ENCODE data around the gene ZFYVE28.

ZFYVE28 gene

DNA sequence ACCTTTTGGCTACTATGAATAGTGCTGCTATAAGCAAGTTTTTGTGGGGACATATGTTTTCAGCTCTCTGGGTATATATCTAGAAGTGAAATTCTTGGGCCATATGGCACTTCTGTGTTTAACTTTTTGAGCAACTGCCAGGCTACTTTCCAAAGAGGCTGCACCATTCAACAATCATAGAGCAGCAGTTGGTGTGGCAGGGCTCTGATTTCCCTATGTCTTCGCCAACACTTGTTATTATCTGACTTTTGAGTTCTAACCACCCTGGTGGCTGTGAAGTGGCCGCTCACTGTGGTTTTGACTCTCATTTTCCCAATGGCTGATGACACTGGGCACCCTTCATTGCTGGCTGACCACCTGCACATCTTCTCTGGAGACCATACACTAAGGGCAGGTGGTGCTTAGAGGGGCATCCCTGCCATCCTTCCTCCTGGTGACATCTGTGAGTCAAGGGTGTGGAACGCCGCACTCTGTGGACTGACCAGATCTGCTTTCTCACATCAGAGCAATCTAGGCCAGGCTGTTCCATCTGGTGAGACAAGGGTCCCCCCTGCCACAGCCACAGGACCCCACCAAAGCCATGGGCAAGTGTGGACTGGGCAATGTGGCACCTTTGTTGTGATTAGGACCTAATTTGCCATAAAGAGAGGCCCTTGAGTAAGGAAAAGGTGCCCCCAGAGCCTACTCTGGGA, 49.6 kb downstream of the ZFYVE28 start:
- DNase-seq (ENCODE audit: low spot score) = no peak

DNA sequence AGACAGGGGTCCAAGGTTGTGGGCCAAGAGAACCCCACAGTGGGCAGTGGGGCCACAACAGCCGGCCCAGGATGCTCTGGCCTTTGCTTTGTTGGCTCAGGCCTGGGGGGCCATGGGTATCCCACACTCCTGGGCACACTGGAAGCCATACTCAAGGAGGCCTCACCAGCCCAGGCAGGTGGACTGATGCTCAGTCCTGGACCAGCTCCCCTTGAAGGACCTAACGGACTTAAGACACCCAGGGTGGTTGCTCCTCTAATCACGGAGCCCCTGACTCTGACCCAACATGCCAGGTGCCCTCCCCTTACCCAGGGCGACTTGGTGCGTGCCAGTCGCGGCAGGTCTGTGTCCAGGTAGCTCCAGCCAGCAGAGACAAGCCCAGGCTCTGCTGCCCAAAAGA, 50.8 kb downstream of the ZFYVE28 start:
- DNase-seq (ENCODE audit: low spot score) = no peak

GRCh38 chr4:2366252-2367192, 51.9 kb downstream of the ZFYVE28 start:
- no peak for DNase-seq (ENCODE audit: low spot score)

DNA sequence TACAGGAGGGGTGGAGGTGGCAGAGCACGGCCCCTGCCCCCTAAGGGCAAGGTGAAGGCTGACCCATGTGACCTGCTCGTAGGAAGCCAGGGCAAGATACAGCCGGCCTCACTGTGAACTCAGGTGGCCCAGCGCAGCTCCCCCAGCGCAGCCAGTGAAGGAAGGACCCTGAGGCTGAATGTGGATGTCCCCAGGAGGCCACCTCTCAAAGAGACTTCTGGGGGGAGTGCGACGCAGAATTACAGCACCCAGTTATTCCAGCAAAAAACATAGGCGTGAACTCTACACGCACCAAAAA, 52.6 kb downstream of the ZFYVE28 start:
- no peak for DNase-seq (ENCODE audit: low spot score)

DNA sequence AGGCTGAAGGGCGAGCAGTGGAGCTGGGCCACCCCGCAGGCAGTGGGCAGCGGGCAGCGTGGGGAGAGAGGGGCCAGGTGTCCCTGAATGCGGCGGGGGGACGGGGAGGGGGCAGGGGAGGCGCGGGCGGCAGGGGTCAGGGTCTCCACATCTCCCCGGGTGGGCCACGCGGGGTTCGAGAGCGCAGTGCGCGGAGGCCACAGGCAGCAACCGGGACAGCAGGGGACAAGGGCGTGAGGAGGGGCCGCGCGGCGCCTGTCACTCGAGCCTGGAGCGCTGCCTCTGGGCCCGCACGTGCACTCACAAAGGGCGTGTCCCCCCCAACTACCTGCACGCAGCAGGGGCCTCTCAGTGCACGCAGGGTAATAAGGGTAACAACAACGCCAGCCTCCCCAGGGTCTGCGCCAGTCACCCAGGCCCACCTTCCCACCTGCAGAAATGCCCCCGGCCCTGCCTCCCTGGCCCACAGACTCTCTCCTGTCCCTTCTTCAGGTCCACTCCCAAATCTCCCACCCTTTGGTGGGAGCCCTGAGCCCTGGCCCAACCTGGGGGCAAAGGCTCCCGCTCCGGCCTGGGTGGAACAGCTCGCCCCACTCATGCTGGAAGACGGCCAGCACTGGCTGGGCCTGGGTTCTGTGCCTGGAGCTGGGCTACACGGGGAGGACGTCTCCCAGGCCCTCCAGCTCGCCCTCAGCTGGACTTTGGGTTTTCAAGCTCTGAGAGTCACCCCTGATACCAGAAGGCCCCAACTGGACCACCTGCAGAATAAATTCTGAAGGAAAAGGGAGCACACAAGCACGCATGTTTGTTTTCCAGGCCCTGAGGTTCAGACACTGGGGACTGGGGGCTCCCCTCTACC, 53.2 kb downstream of the ZFYVE28 start:
- DNase-seq (ENCODE audit: low spot score) = no peak

DNA sequence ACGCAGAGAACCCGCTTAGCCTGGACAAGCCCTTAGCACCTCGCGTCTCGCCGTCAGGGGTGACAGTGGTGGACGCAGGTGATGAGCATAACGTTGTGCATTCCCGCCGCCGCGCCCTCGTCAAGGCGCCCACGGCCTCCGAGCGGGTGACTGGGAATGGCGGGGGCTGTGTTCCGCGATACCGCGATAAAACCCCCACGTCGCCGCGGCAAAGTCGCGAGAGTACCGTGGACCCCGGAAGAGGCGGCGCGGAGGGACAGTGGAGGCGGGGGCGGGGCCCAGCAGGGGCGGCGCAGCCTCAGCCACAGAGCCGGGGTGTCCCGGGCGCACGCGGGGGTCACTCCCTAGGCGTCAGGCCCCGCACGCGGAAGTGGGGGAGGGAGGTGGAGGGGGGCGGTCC, 53.8 kb downstream of the ZFYVE28 start:
- DNase-seq (ENCODE audit: low spot score) = no peak

DNA sequence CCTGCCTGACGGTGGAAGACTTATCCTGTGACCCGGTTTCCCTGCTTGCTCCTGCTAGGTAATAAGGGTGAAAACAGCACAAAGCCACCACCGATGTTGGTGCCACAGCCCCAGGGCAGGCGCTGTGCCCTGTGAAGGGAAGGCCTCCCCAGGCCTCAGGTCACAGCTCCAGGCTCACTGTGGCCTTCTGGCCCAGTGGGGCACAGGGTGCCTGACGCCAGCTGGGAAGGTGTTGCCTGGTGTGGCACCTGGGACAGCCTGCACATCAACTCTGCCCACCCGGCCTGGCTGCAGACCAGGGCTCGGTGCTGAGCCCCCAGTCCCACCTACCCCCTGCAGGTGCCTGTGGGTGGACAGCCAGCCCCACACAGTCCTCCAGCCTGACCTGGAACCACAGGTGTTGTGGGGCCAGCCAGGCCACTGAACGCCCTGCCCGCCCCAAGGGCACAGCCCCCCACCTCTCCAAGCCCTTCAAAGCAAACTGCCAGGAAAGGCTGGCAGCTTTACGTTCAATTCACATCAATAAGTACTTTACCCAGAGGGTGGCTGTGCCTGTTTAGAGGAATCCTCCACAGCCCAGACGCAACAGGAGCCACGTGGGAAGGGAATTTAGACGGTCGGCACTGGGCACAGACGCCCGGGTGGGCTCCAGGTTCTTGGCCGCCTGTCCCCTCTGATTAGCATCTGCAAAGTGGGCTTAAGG, 54.3 kb downstream of the ZFYVE28 start:
- no peak for DNase-seq (ENCODE audit: low spot score)

DNA sequence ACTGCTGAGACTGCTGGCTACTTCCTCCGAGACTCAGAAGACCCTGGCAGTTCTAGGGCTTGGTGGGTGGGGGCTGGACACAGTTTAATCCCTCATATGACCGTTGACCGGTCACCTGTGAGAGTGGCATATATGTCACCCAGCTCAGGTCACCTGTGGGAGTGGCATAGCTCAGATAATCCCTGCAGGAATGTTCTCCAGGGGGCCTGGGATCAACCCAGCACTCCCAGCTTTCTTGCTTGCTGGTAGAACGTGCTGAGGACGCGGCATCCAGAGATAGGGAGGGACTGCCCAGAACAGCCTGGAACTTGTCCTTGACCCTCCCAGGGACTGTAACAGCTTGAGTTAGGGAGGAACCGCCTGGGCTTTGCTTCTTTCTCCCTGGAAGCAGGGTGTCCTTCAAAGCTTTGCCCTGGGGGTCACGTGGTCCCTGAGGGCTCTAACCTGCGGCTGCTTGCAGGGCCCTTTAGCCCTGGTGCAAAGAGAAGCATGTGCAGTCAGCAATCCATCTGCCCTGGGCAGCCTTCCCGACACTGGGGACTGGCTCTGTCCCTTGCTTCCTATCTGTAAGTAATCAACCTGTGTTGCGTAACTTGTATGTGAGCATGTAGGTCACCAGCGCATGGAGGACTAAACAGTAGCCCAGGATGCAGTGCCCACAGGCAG, 55.3 kb downstream of the ZFYVE28 start:
- DNase-seq (ENCODE audit: low spot score) = no peak

DNA sequence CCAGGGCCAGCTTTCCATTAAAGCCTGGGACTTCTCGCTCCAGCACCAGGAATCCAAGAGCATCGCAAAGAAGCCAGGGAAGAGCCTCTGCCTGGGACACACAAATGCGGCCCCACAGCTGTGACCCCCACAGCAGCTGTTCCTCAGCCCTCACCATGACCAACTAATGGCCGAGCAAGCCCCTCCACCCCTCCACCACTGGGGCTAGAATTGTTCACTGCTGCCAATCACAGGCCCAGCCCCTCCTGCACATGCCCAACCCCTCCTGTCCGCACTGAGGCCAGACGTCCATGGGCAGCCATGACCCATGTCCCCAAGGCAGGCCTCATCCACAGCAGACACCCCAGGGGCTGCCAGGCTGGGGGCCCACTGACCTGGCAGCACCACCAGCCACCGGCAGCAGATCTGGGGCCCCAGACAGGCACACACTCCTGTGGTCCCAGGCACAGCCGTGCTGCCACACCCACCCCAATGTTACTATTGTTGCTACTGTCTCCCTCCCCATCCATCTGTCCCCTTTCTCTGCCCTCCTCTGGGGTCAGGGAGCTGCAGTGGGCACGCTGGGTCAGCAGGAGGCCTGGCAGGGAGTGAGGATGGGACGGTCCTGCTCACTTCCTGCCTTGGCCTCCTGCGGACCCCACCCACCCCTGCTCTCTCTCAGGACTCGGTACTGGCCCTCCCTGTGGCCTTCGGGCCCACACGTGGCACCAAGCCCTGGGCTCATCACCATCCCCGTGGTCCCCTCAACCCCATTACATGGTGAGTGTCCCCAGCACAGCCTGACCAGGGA, 56.0 kb downstream of the ZFYVE28 start:
- DNase-seq (ENCODE audit: low spot score) = no peak

- DNase-seq (ENCODE audit: low spot score) = no peak
These were observed 56.8 kb downstream of the ZFYVE28 start for GRCh38 chr4:2361366-2362265.

GRCh38 chr4:2360396-2360730, 58.1 kb downstream of the ZFYVE28 start:
- no peak for DNase-seq (ENCODE audit: low spot score)

DNA sequence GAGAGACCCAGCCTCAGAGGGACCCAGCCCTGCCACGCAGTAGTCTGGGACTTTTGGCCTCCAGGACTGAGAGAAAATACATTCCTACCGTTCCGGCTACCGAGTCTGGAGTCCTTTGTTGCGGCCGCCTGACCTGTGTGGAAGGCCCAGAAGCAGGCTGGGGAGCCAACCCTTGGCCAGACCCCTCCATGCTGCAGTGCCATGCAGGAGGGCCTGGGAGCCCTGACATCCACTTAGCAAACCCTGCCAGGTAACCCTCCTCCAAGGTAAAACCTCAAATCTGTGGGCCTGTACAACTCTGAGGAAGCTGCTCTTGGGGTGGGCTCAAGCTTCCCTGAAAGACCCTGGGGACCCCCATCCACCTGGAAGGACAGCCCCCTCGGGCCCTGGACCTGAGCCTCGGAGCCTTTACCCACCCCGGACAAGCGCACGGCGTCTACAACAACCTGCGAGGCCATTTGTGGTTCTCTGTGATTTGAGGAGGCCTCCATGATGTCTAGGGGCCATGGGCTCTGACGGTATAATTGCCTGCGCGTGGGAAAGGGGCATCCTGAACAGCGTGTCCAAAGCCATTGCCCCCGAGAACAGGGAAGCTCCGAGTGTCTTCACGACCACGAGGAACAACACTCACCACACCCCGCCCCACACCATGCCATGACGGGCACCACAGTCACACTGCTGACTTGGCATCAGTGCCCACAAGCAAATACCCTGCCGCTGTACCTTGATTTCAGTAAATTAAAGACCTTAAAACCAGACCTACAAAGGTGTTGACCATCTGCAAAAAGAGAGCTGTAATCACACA, 58.7 kb downstream of the ZFYVE28 start:
- no peak for DNase-seq (ENCODE audit: low spot score)

- no peak for DNase-seq (ENCODE audit: low spot score)
These were observed 60.4 kb downstream of the ZFYVE28 start for GRCh38 chr4:2357821-2358745.

- DNase-seq (ENCODE audit: low spot score) = no peak
These were observed 62.0 kb downstream of the ZFYVE28 start for GRCh38 chr4:2356123-2357069.

GRCh38 chr4:2354760-2355159, 63.7 kb downstream of the ZFYVE28 start:
- no peak for DNase-seq (ENCODE audit: low spot score)

- no peak for DNase-seq (ENCODE audit: low spot score)
These were observed 64.3 kb downstream of the ZFYVE28 start for GRCh38 chr4:2354118-2354517.

Measured in SK-N-DZ (cell line).